ENCODE measurements around the gene DEPDC7.
"Not testable (repeated sequence)": the region's sequence is repeated elsewhere in the genome, so short reads cannot be mapped to it uniquely, and the experiment has no call there.

DEPDC7 gene

DNA sequence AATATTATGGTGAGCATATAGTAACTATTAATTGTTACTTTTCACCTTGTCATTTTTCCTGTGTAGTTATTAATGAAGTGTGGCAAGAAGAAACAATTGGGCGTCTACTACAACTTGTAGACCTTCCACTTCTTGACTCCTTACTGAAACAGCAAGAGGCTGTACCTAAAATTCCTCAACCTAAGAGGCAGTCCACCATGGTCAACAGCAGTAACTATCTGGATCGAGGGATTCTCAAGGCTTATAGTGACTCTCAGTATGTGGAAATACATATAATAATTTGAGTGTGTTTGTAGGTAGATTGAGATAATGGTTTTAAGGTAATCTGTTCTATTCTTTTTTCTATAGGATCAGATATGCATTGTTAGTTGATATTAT is 12.8 kb downstream of the DEPDC7 start:
- H3K4me3 ChIP-seq (IDR thresholded peaks at IDR 0.05; ENCODE audit: insufficient read depth, low read depth, low read length), result no peak overlapping the region
- no peak overlapping the region for H2AFZ ChIP-seq (ENCODE audit: low read depth)
- no peaks in the 10 kb centered on the region for H3K27me3 ChIP-seq (ENCODE audit: insufficient read depth, low read depth)
- no peak overlapping the region for H3K27ac ChIP-seq
- H3K4me1 ChIP-seq (ENCODE audit: low read depth, poor library complexity, severe bottlenecking), result no peaks in the 10 kb centered on the region
- no peak for TF ChIP-seq CTCF (conservative IDR thresholded peaks at IDR 0.05; ENCODE audit: low read depth, low read length)
- no peaks in the 10 kb centered on the region for H3K79me2 ChIP-seq (ENCODE audit: insufficient read depth, low read depth)
- no peaks in the 10 kb centered on the region for H4K20me1 ChIP-seq (ENCODE audit: insufficient read depth)
- H3K9ac ChIP-seq, result no peak overlapping the region
- no peaks in the 10 kb centered on the region for H3K36me3 ChIP-seq (ENCODE audit: insufficient read depth)
- no peak overlapping the region for H3K4me2 ChIP-seq

DNA sequence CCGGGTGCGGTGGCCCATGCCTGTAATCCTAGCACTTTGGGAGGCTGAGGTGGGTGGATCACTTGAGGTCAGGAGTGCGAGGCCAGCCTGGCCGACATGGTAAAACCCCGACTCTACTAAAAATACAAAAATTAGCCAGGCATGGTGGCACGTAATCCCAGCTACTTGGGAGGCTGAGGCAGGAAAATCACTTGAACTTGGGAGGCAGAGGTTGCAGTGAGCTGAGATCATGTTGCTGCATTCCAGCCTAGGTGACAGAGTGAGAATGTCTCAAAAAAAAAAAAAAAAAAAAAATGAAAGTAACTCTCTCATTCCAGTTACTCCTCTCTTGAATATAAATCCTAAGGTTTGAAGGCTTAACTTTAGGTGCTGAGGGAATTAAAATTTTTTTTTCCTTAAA is 13.5 kb downstream of the DEPDC7 start:
- not testable (repeated sequence) for H3K9ac ChIP-seq; H4K20me1 ChIP-seq (ENCODE audit: insufficient read depth); H3K27ac ChIP-seq; H3K36me3 ChIP-seq (ENCODE audit: insufficient read depth); H3K4me1 ChIP-seq (ENCODE audit: low read depth, poor library complexity, severe bottlenecking); H3K4me2 ChIP-seq; H2AFZ ChIP-seq (ENCODE audit: low read depth); H3K27me3 ChIP-seq (ENCODE audit: insufficient read depth, low read depth); H3K79me2 ChIP-seq (ENCODE audit: insufficient read depth, low read depth); H3K4me3 ChIP-seq (IDR thresholded peaks at IDR 0.05; ENCODE audit: insufficient read depth, low read depth, low read length)

DNA sequence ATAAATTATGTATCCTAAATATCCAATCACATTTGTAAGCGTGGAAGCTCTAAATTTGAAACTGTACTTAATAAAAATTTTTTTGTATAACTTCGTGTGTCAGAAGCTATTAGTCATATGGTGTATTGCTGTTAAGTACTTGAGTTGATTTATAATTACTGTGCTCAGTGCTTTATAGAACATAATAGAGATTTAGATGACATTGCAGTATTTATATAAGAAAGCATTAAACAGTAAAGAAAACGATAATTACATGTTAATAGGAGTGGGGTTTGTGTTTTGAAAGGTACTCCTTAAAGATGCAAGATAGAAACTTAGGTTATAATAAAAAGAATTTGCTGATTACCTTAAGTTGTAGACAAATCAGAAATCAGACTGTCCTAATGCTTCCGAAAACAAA is 17.8 kb downstream of the DEPDC7 start:
- no peak overlapping the region for H3K4me2 ChIP-seq
- H3K27me3 ChIP-seq (ENCODE audit: insufficient read depth, low read depth), result no peaks in the 10 kb centered on the region
- H3K36me3 ChIP-seq (ENCODE audit: insufficient read depth), result no peaks in the 10 kb centered on the region
- H3K27ac ChIP-seq, result no peak overlapping the region
- H3K4me1 ChIP-seq (ENCODE audit: low read depth, poor library complexity, severe bottlenecking), result no peaks in the 10 kb centered on the region
- no peak overlapping the region for H3K9ac ChIP-seq
- no peaks in the 10 kb centered on the region for H3K79me2 ChIP-seq (ENCODE audit: insufficient read depth, low read depth)
- H3K4me3 ChIP-seq (IDR thresholded peaks at IDR 0.05; ENCODE audit: insufficient read depth, low read depth, low read length), result no peak overlapping the region
- no peak overlapping the region for H2AFZ ChIP-seq (ENCODE audit: low read depth)
- no peak for TF ChIP-seq CTCF (conservative IDR thresholded peaks at IDR 0.05; ENCODE audit: low read depth, low read length)
- no peaks in the 10 kb centered on the region for H4K20me1 ChIP-seq (ENCODE audit: insufficient read depth)

- H3K9ac ChIP-seq, result no peak overlapping the region
- no peak for TF ChIP-seq CTCF (conservative IDR thresholded peaks at IDR 0.05; ENCODE audit: low read depth, low read length)
Observed at GRCh38 chr11:33035011-33035410, 19.3 kb downstream of the DEPDC7 start.

DNA sequence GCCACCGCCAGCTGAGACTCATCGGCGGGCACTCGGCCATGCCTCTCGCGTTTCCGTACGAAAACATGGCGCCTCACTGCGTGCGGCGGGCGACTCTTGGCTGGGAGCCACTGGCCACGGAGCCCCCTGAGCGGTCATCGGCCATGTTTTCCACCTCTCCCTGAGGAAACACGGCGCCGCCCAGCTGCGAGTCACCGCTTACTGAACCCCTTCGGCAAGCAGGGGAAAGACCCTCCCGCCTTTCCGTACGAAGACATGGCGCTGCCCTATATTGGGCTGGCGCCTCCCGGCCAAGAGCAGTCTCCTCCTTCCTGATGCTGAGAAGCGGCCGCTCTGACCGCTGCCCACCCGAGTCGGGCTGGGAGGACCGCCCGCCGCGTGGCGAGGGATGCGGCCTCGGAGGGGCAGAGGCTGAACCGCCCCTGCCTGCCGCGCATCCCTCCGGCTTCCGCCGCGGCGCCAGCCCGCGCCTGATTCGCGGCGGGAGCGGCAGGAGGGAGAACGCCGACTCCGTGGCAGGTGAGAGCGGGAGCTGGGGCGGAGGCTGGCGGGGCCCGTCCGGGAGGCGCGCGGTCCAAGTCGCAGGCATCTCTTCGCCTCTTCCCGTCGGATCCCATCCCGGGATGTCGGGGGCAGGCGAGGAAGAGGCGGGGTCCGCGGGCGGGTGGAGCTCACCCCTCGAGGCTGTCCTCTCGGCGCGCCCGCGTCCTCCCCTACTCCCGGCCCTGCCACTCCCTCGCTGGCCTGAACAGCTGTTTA is 23.8 kb downstream of the DEPDC7 start, which contains the start of gene TCP11L1:
TSS of gene TCP11L1 (plus strand) at position 299 of the 759 bp plus-strand sequence. CDS start 4,202 bp downstream, outside the sequence.
- H3K9ac ChIP-seq, result peak within 1 kb of the TSS; percentile 94
- peak within 1 kb of the TSS; percentile 97 for H2AFZ ChIP-seq (ENCODE audit: low read depth)
- peak within 1 kb of the TSS; percentile 80 for H3K27ac ChIP-seq

More at GRCh38 chr11:33035011-33035410, 19.3 kb downstream of the DEPDC7 start:
- no peaks in the 10 kb centered on the region for H3K36me3 ChIP-seq (ENCODE audit: insufficient read depth)
- no peaks in the 10 kb centered on the region for H3K27me3 ChIP-seq (ENCODE audit: insufficient read depth, low read depth)
- H3K4me2 ChIP-seq, result no peak overlapping the region
- no peak overlapping the region for H3K27ac ChIP-seq
- H4K20me1 ChIP-seq (ENCODE audit: insufficient read depth), result no peaks in the 10 kb centered on the region
- no peak overlapping the region for H2AFZ ChIP-seq (ENCODE audit: low read depth)
- no peaks in the 10 kb centered on the region for H3K4me1 ChIP-seq (ENCODE audit: low read depth, poor library complexity, severe bottlenecking)
- H3K4me3 ChIP-seq (IDR thresholded peaks at IDR 0.05; ENCODE audit: insufficient read depth, low read depth, low read length), result no peak overlapping the region
- H3K79me2 ChIP-seq (ENCODE audit: insufficient read depth, low read depth), result no peaks in the 10 kb centered on the region

More for the DNA sequence above, 23.8 kb downstream of the DEPDC7 start, which contains the start of gene TCP11L1:
- Histone ChIP-seq H4K20me1 (ENCODE audit: insufficient read depth) (no peaks in the 10 kb centered on the region), H3K4me1 (ENCODE audit: low read depth, poor library complexity, severe bottlenecking) (peaks cover 12% of the 10 kb centered on the region), H3K36me3 (ENCODE audit: insufficient read depth) (no peaks in the 10 kb centered on the region), H3K79me2 (ENCODE audit: insufficient read depth, low read depth) (no peaks in the 10 kb centered on the region), H3K4me3 (IDR thresholded peaks at IDR 0.05; ENCODE audit: insufficient read depth, low read depth, low read length) (no peak within 1 kb of the TSS), H3K4me2 (peak within 1 kb of the TSS; percentile 96), H3K27me3 (ENCODE audit: insufficient read depth, low read depth) (no peaks in the 10 kb centered on the region)
- no peak for TF ChIP-seq CTCF (conservative IDR thresholded peaks at IDR 0.05; ENCODE audit: low read depth, low read length)
